Measurements from ENCODE around the gene PNKP.
"Not testable (repeated sequence)": the region's sequence is repeated elsewhere in the genome, so short reads cannot be mapped to it uniquely, and the experiment has no call there.

The PNKP gene

DNA sequence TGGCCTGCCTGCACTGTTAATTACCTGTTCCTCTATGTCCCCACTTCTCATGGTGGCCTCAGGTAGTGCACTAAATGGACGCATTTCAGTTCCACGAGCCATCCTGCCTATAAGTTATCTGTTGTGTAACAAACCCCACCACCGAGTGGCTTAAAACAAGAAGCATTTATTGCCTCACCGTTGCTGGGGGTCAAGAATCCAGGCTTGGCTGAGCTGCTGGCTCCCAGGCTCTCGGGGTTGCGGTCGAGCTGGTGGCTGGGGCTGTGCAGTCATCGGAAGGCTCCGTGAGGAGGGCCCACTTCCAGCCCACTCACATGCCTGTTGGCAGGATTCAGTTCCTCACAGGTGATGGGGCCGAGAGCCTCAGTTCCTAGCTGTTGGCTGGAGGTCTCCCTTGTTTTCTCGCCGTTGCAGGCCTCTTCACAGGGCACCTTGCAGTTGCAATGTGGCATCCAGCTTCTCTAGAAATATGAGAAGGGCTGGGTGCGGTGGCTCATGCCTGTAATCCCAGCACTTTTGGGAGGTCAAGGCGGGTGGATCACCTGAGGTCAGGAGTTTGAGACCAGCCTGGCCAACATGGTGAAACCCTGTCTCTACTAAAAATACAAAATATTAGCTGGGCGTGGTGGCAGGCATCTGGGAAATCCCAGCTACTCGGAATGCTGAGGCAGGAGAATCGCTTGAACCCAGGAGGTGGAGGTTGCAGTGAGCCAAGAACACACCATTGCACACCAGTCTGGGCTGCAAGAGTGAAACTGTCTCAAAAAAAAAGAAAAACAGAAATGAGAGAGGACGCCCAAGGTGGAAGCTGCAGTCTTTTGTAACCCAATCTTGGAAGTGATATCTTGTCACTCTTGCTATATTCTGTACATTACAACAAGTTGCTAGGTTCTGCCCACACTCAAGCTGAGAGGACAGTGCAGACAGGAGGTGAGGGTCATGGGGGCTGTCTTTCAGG is 23.0 kb downstream of the PNKP start:
- DNase-seq: no peak

DNA sequence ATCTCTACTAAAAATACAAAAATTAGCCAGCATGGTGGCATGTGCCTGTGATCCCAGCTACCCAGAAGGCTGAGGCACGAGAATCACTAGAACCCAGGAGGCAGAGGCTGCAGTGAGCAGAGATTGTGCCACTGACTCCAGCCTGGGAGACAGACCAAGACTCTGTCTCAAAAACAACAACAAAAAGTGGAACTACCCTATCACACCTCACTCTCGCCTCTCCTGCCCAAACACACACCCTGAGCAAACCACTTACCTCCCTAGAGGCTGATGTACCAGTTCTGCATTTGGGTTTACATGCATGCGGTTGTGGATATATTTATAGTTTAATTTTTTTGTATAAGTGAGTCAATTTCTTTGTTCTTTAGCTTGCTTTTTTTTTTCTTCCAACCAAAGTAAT is 24.1 kb downstream of the PNKP start:
- no peak for DNase-seq

DNA sequence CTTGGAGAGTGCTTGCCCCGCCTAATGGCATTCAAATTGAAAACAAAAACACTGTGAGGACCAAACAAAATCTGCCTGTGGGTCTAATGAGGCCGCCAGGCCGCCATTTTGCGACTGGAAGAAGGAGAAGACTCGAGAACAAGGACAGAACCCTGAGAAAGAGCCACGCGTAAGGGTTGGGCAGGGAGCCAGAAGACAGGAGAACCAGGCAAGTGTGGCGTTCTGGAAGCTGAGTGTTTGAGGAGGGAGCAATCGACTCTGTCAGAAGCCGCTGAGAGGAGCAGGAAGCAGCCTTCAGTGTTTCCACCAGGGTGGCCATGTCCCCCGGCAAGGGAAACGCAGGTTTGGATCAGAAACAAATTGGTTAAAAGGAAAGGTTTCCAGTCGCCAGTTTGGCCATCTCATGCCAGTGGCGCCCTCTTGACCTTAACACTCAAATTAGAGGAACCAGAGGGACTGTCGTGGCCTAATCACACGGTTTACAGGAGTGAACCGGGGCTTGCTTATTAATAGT is 26.6 kb downstream of the PNKP start:
- no peak for DNase-seq

DNA sequence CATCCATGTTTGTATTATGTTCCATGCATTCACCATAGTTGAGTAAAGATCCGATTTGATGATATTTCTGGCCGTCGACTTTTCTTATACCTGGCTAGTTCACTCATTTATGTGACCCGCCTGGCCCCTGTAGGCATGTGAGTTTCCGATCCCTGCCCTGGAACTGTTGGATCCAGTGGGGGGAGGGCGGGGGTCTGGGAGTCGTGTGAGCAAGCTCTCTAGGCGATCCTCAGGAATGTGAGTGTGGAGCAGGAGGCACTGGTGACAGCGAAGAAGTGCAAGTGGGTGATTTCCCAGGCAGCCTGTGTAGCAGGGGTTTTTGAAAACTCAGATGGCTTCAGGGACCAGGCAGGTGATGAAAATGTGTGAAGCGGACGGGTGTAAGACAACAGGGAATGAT is 27.1 kb downstream of the PNKP start:
- no peak for DNase-seq

DNA sequence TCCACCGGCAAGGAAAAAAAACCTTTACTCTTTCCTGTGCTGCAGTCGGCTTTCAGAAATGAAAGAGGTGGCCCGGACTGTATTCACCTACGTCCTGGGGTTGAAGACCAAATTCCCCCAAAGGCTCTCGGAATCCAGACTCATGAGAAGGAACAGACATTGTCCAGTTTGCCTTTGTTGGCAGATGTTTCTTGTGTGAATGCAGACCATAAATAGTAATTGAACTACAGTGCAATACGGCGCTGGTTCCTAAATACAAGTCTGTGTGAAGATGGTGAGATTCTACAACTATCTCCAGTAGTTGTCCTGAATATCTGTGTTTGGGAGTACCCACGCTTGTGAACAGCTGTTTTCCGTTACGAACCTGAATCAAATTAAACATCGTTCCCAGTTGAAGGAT is 27.7 kb downstream of the PNKP start:
- DNase-seq: no peak

DNA sequence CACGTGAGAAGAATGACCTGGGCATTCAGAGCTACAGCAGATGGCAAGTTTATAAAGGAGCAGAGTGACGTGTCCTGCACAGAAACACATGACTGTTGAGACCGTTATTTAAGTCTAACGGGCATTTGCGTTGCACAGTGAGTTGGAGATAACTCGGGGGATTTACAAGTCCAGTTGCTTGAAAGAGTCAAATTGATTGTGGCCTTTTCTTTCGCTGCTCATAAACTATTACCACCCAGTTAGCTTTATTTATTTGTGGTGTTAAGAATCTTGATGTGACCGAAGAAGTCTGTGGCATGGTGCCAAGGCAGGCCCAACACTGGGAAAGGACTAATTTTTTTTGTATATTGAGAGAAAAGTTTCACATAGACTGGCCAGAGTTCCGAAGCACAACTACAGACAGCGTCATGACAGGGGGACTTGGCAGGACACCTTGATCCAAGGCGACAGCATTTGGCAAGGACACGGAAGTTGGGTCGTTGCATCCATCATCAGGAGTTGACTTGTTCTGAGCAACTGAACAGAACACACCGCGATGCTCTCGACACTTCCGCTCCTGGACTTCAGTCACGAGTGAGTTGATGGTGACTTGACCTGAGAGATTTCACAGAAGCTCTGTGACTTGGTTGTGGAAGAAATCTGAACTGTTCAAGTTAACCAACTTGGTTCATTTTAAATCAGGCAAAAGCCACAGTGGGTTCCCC is 28.3 kb downstream of the PNKP start:
- no peak for DNase-seq

DNA sequence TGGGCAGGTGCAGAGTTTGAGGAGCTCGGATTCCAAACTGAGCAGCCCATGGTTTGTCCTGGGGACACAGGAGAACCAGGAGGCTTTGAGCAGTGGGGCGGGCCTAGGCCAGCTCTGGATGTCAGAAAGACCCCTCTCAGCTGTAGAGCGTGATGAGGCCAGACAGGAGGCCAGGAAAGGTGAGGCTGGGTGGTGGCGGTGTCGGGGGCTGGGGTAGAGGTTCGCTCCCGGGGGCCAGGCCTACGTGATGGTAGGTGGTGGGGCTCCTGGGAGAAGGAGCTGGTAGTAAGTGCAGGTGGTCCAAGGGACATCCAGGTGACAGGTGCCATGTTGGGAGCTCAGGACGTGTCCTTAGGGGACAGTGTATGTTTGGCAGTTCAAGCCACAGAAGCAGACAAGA is 30.0 kb downstream of the PNKP start:
- no peak for DNase-seq

DNA sequence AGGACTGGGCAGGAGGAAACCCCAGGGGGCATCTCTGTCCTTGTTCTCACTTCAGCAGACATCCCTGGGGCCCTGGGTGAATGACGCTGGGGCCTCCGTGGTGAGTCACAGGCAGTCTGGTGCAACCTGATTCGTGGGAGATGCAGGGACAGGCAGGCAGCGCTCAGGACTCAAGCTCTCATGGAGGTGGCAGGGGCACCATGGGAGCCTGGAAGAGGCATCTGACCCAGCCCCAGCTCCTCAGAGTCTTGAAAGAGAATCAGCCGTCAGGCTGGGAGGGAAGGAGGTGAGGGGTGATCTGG is 30.4 kb downstream of the PNKP start:
- no peak for DNase-seq

DNA sequence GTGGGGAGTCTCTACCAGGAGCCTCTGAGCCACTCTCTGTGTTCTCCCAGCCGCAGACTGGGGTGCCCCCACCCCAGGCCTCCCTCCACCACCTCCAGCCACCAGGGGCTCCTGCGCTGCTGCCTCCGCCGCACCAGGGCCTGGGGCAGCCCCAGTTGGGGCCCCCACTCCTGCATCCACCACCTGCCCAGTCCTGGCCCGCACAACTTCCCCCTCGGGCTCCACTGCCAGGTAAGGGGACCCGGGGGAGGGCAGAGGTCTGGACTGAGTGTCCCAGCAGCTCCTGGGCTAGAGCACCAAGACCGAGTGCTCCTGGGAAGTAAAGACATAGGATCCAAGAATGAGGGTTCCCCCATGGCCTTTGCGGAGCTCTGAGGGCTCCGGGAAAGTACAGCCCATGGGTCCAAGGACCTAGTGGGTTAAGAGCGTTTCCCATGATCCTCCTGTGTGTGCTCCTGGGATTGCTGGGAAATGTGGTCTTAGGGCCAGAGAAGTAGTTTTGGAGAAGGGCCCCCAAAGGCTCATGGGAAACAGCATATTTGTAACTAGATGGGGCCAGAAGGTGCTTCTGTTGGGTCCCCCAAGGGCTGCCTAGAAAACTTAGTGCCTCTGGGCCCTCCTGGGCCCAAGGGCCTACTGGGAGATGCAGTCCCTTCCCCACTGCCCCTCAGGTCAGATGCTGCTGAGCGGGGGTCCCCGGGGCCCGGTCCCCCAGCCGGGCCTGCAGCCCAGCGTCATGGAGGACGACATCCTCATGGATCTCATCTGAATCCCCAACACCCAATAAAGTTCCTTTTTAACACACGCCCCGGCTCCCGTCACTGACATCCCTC is 31.0 kb downstream of the PNKP start:
- DNase-seq: no peak

DNA sequence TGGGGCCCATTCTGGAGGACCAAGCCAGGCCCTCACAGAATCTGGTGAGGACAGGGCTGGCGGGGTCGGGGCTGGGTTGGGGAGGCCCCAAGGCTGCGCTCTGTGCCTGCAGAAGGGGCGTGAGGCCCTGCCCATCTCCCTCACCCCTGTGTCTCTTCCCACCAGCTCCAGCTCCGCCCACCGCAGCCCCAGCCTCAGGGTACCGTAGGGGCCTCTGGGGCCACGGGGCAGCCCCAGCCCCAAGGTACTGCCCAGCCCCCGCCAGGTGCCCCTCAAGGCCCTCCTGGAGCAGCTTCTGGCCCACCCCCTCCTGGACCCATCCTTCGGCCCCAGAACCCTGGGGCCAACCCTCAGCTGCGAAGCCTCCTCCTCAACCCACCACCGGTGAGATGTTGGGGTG is 31.8 kb downstream of the PNKP start:
- no peak for DNase-seq

DNA sequence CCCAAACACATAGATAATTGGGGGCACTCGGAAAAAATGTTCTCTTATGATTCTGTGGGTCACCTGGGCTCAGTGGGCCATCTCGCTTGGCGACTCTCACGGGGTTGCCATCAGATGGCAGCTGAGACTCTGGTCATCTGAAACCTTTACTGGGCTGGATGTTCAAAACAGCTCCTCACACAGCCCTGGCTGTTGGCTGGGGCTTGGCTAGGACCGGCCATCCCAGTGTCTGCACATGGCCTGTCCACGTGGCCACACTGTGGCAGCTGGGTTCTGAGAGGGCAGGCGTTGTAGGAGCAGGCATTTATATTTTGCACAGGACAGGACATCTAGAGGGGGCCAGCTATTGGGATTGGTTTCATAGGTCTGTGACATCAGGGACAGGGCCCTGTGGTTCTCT is 33.8 kb downstream of the PNKP start:
- no peak for DNase-seq

DNA sequence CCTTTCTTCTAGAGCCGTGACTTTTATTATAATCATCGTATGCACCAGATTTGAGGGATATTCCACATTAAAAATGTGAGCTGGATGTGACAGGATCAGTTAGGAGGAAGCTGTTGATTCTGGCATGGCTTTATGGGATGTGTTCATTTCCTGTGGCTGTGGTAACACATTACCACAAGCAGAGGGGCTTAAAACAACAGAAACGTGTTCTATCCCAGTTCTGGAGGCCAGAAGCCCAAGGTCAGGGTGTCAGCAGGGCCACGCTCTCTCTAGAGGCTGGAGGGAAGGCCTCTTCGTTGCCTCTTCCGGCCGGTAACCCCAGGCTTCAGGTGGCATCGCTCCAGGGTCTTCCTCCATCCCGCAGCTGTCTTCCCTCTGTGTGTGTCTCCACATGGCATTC is 34.8 kb downstream of the PNKP start:
- no peak for DNase-seq

DNA sequence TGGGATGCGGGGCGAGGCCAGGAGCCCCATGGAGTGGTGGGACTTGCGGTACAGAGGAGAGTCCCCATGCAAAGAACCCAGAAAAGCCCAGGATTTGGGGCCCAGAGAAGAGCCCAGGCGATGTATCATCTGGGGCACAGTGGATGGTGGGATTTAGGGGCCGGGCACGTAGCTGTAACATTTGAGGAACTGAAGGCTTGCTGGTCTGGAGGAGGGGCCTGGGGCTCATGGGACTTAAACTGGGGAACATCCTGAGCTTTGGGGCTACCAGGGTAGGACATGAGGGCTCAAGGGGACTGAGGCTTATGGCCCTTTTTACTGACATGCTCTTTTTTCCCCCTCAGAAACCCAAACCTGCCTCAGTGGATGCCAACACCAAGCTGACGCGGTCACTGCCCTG is 35.8 kb downstream of the PNKP start:
- DNase-seq: no peak

DNA sequence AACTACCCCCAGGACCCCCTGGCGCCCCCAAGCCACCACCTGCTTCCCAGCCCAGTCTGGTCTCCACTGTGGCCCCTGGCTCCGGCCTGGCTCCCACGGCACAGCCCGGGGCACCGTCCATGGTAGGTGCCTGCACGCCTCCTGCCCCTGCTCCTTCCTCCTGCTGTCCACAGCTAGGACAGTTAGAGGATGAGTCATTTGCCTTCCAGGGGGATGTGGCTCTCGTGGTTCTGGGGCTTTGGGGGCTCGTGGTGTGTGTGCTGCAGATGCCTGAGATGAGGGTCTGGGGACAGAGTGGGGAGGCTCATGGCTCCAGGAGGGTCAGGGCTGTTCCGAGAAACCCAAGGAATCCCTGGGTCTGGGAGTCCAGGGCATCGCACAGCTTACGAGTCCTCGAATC is 36.6 kb downstream of the PNKP start:
- no peak for DNase-seq

DNA sequence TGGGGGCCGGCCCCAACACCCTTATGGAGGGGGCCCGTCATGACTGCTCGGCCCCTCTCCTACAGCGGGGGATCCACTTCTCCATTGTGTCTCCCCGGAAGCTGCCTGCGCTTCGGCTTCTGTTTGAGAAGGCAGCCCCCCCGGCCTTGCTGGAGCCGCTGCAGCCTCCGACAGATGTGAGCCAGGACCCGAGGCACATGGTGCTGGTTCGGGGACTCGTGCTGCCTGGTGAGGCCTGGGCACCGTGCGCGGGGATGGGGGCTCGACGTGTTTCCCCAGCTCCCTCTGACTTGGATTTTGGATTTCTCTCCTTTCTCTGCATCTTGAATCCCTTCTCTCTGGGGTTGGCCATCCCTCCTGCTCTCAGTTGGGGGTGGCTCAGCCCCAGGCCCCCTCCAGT is 37.7 kb downstream of the PNKP start:
- no peak for DNase-seq

DNA sequence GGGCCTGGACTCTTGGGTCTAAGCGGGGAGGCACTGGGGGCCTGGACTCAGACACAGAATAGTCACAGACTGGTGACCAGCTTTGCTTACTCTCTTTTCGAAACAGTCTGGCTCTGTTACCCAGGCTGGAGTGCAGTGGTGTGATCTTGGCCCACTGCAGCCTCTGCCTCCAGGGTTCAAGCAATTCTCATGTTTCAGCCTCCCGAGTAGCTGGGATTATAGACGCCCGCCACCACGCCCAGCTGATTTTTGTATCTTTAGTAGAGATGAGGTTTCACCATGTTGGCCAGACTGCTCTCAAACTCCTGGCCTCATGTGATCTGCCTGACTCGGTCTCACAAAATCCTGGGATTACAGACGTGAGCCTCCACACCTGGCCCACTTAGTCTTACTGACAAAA is 38.2 kb downstream of the PNKP start:
- no peak for DNase-seq

DNA sequence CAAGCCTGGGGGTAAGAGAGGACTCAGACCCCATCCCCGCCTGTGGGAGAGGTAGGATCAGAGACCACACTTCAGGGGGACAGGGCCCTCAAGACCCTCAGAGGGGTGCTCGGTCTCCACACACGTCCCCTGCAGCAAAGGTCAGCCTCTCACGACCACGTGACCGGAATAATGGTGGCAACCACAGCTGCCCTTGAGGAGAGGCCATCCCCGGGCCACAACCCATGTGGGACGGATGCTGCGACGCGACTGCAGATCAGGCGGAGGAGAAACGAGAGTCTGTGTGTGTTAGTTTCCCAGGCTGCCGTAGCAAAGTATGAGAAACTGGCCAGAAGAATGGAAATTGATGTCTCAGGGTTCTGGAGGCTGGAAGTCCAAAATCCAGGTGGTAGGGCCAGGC is 40.3 kb downstream of the PNKP start:
- DNase-seq: no peak

DNA sequence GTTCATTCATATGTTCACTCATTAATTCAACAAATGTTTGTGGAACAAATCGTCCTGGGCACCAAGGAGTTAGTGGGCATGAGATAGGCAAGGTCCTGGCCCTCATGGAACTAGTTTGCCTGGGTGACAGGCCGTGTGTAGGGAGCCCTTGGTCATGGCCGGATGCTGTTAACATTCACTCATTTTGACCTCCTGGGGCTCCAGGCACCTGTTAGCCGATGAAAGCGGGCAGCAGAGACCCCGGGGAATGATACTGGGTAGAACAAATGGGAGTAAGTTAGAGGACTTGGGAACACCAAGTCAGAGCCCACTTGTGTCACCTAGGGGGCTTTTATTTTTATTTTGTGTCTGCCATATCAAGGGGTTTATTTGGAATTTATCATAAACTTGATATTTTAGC is 42.7 kb downstream of the PNKP start:
- DNase-seq: no peak

DNA sequence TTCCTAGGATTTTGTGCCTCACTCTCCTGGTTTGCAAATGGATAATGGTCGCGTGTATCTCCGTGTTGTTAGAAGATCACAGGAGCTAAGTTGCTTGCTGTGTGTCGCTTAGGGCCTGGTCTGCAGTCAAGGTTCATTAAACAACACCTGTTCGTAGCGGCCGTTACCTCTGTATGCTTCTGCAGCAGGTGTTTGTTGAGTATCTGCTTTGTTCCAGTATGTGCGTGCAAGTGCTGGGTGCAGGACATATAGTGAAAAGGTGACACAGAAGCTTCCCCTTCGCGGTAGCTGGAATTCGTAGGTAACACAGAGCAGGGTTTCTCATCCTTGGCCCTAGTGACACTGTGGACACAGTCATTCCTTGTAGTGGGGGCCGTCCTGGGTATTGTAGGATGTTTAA is 43.9 kb downstream of the PNKP start:
- DNase-seq: no peak

DNA sequence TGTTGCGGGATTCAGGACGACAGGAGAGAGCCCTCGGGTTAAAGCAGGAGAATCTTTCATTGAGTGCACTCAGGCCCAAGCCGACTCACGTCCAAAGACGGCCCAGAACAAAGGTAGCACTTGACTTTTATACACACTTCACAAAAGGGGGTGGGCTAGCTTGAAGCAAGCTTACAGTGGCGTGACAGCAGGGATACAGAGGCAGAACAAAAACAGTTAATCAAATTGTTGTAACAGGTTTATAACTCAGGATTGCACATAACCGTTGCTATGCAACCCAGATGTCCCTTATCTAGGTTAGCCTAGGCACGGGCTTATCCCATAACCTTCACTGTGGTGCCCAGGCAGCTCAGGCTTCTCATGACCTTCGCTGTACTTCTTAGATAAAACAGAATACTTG is 47.3 kb downstream of the PNKP start:
- no peak for DNase-seq

DNA sequence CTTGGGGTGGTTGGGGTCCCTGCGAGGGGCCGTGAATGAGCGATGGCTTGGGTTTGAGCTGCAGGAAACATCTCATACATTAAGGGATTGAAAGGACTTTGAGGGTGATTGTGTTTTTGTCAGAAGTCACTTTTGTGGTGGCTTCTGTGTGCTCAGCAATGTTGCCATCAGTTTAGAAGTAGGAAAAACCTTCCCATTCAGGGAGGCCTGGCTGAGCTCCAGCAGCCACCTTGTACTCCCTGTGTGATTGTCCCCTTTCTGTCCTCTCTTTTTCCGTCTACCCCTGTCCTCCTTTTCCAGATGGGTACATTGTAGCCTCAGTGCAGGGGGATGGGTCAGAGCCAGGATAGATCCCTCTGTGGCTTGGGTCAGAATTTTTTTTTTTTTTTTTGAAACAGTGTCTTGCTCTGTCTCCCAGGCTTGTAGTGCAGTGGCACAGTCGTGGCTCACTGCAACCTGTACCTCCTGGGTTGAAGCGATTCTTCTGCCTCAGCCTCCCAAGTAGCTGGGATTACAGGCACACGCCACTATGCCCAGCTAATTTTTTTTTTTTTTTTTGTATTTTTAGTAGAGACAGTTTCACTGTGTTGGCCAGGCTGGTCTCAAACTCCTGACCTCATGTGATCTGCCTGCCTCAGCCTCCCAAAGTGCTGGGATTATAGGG is 47.8 kb downstream of the PNKP start:
- DNase-seq: not testable (repeated sequence)

DNA sequence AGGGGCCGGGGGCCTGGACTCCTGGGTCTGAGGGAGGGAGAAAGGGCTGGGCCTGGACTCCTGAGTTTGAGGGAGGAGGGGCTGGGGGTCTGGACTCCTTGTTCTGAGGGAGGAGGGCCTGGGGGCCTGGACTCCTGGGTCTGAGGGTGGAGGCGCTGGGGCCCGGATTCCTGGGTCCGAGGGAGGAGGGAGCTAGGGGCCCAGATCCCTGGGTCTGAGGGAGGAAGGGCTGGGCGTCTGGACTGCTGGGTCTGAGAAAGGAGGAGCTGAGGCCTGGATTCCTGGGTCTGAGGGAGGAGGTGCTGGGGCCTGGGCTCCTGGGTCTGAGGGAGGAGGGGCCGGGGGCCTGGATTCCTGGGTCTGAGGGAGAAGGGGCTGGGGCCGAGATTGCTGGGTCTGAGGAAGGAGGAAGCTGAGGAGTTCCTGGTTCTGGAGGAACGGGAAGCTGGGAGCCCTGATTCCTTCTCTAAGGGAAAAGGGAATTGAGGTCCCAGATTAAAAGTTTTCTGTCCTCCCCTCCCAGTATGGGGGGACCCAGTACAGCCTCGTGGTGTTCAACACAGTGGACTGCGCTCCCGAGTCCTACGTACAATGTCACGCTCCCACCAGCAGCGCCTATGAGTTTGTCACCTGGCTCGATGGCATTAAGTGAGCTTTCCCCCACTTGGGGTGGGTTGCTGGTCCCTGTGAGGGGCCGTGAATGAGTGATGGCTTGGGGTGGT is 48.6 kb downstream of the PNKP start:
- no peak for DNase-seq
